Neural progenitor cell (in vitro differentiated cells): Measurements from ENCODE around the gene C16orf82.

ENCODE experiments used
- CTCF ChIP-seq: fragments of 200-600 bp; sonication (generic); IDR thresholded peaks from 2 replicates; pipeline ENCODE4 v1.5.1; 2017; ENCODE audit warnings: antibody characterized with exemption, mild to moderate bottlenecking
- EZH2 ChIP-seq: fragments of 200-600 bp; sonication (generic); IDR thresholded peaks from 2 replicates; pipeline ENCODE4 v1.6.1; 2017; ENCODE audit warnings: antibody characterized with exemption, mild to moderate bottlenecking, moderate library complexity

- TF ChIP-seq CTCF: no peak
- no peak for TF ChIP-seq EZH2
Measured at GRCh38 chr16:27097800-27098230, 31.1 kb downstream of the C16orf82 start.
